GM19324 (cell line): ENCODE data around the gene CAMTA1.

ENCODE experiments used
- ATAC-seq: cut with Tn5 transposase; IDR thresholded peaks from one replicate; pipeline ENCODE4 v1.9.1; 2021; ENCODE audit warnings: mild to moderate bottlenecking, moderate library complexity; ENCODE audit not compliant: unreplicated experiment, low FRiP score

Gene CAMTA1

DNA sequence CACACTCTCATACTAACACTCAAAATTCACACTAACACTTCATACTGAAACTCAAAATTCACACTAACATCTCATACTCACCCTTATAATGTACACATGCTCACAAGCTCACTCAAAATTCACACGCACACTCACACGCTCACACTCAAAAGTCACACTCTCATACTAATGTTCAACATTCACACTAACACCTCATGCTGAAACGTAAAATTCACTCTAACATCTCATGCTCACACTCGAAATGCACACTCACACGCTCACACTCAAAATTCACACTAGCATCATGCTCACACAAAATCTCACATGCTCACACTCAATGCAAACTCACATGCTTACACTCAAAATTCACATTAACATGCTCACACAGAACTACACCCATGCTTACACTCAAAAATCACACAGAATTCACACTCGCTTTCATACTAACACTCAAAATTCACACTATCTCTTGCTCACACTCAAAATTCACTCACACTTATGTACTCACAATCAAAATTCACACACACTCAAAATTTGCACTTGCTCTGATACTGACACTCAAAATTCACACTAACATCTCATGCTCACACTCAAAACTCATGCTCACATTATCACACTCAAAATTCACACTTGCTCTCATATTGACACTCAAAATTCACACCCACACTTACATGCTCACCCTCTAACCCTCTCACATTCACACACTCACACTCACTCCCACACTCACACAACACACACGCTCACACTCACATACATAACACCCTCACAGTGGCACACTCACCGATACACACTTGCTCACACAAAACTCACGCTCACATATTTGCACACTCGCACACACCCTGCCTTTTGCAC is 721.4 kb downstream of the CAMTA1 start:
- ATAC-seq: no peak

- no peak for ATAC-seq
Measured at GRCh38 chr1:7507285-7508019, 722.2 kb downstream of the CAMTA1 start.

GRCh38 chr1:7508052-7508933 is 723.0 kb downstream of the CAMTA1 start:
- no peak for ATAC-seq

DNA sequence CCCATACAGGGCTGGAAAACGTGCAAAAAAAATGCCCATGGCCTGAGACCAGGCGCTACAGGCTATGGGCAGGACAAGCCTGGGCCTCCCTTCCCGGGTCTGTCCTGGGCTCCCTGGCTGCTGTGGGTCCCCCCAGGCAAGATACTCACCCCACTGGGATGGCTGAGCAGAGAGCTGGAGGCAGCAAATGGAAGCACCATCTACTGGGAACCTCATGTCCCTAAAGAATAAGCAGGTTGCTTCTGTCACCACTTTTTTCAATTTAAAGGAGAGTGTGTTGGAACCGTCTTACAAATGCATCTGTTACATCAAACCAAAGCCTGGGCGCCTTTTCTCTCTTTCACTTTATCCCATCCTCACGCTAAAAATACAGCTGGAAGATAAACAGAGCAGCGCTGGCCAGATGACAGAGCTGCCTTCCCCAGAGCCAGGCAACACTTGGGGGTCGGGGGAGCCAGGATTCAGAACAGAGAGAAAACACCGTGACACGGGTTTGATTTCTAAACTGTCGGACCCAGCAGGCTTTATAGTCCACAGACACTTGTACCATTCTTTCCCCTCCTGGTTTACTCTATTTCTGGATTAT is 723.8 kb downstream of the CAMTA1 start:
- ATAC-seq: no peak

GRCh38 chr1:7509598-7509997 is 724.3 kb downstream of the CAMTA1 start:
- no peak for ATAC-seq

- ATAC-seq: no peak
Measured at GRCh38 chr1:7510389-7510931, 725.2 kb downstream of the CAMTA1 start.

DNA sequence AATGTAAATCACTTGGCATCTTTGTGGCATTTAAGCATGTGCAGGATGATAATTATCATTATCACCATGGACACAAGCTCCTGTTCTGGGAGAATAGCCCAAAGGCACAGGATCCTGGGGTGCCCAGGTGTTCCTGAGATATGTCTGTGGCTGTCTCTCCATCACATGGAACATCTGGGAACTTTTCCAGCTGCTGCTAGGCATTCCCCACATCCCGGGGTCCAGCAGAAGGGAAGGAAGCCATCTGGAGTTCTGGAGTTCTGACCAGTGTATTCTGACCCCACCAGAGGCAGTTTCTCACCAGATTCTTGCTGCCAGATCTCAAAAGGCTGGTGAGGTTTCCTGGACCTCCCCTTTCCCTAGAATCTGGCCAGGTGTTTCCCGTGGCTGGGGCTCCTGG is 726.1 kb downstream of the CAMTA1 start:
- no peak for ATAC-seq

GRCh38 chr1:7513081-7513480 is 727.8 kb downstream of the CAMTA1 start:
- ATAC-seq: no peak

DNA sequence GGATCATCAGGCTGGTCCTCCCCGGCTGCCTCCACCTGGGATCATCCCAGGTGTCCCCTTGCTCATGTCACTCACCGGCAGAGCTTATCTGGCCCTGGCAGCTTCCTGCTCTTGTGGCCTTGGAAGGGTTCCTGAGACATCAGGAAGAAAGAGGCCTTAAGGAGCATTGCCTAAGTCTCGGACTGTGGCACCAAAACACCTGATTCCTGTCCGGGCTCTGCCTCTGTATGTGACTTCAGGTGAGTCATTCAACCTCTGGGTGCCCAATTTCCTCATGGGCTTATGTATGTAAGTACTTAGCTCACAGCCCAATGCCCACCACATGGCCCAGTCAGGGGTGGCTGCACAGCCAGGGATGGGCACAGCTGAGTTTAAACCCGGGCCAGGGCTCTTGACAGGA is 729.9 kb downstream of the CAMTA1 start:
- ATAC-seq: no peak

DNA sequence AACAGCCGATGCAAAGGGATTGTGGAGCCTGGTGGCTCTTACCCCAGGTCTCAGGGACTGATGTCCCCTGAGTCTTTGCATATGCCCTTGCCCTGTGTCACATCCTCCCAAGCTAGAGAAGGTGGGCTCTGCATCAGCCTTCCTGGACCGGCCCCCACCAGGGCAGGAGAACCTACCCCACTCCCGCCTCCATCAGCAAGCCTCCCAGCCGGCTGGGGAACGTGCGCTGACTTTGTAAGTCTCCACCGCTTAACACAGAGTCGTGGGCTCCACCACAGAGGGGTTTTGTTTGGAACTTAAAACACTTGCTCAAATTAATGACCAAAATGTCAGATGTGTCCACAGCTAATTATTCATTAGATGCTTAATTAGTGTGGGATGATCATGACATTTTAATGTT is 730.6 kb downstream of the CAMTA1 start:
- ATAC-seq: no peak

- ATAC-seq: no peak
Measured at GRCh38 chr1:7516341-7516740, 731.1 kb downstream of the CAMTA1 start.

DNA sequence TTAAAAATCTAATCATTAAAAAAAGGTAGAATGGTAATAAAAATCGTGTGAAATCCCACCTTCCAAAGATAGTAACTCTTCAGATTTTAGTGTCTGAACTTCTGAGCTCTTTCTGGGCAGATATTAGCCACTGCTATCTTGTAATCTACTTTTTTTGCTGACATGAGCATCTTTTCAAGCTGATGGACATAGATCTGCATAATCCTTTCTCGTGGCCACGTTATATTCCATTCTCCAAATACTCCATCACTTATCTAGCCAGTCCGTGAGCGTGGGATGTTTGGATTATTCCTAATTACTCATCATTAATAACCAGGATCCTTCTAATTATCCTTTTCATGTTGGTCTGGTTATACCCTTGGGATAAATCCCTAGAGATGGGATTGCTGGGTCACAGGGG is 731.7 kb downstream of the CAMTA1 start:
- ATAC-seq: no peak

DNA sequence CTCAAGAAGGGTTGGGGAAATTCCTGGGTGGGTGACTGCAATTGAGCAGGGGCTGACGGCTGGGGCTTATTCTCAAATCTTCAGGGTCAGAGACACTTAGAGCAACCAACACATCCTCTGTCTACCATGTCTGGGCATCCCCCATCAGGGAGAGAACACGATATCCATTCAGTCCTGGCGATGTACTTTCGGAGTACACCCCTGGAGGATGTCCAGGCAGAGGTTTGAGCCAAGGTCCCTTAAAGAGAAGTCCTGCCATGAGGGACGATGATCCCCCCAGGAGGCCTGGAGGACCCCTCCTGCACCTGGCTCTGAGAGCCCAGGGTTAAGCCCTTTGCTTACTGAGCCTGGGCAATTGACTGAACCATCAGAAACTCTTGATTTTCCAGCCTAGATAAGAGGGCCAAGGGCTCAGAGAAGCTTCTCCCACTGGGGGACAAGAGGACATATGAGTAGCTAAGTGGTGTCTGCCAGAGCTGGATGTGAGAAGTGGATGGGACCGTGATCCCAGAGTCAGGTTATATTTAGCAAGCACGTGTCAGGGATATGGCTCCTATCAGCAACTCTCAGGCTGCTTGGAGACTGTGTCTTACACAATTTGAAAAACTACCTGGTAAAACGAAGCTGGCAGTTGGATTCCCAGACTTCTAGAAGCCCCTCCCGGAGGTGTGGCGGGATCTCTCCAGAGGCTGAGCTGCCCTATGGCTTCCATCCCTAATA is 732.5 kb downstream of the CAMTA1 start:
- no peak for ATAC-seq

- no peak for ATAC-seq
Measured at GRCh38 chr1:7518411-7518810, 733.2 kb downstream of the CAMTA1 start.

DNA sequence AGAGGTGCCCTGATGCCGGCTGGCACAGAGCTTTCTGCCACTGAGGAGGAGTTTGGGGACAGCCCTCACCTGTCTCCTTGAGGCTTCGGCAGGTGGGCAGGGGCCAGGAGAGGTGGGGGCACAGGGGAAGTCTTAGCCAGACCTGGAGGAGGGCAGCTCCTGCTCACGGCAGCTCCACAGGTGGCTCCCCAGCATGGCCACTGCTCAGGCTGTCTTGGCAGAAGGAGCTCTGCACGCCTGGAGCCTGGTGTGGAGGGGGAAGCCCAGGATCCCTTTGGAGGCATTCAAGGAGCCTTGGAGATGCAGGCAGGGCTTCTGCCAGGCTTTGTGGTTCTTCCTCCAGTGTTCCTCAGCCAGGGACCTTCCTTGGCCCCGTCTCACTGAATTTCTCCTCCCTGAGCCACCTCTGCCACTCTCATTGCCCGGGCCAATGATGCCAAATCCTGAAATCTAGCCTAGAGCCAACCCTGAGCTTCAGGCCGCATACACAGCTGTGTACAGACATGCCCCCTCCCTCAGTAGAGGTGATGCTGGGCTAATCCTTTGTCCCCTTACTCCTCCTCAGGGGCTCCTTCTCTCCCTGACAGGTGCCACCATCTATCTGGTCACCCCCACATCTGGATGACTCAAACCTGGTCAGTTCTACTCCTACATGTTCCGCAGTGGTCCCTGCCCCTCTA is 734.1 kb downstream of the CAMTA1 start:
- ATAC-seq: no peak

DNA sequence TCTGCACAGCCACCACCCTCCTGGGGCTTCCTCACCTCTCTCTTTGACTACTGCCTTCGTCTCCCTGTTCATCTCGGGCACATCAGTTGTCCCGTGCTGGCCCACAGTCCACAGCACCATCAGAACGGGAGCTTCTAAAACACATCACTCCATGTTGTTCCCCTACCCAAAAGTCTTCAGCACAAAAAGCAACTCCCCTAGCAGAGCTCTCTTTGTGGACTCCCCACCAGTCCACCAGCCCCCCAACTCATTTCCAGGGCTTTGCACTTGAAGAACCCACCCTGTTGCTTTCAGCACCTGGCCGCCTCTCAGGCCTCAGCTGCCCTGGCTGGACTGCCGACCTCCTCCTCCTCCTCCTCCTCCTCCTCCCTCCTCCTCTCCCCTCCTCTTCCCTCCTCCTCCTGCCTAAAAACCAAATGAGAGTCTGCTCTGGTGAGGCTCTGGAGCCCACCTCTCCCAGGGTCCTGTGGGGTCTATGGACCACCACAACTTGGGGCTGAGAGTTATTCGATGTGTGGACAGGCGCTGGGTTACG is 734.7 kb downstream of the CAMTA1 start:
- ATAC-seq: no peak

GRCh38 chr1:7520496-7520895 is 735.2 kb downstream of the CAMTA1 start:
- no peak for ATAC-seq

DNA sequence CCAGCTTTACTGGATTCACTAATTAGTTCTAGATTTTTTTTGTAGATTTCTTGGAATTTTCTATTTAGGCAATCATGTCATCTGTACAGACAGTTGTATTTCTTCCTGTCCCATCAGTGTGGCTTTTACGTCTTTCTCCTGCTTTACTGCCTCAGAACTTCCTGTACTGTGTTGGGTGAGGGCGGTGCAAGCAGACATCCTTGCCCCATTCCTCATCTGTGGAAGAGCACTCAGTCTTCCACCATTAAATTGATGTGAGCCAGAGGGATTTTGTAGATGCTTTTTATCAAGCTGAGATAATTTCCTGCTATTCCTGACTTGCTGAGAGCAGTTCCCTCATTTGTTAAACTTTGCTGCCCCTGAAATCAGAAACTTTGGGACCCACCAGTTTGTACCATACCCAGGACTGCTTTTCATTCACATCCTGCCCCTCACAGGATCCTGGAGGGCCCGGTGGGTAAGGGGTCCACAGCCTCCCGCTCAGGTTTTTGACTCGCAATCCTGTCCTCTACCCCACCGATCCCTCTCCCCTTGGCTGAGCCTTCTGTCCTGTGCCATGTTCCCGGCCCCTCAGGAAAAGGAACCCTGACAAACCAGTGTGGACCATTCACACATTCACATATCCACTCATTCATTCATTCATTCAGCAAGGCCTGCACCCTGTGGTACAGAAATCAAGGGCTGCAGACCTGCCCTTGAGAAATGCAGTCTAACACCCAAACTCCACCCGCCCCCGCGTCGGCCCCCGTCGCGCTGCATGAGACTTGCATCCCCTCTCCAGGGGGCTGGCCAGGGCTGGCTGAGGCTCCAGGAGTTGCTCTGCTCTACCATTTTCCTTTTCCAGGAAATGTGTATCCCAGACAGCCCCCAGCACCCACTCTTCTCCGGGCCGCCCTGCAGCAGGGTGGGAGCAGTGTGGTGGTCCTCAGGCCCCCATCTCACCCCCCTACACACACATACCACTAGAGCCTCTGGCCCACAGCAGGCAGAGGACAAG is 739.4 kb downstream of the CAMTA1 start:
- ATAC-seq: no peak
